IMR-90 (cell line): ENCODE data around the gene CDK2AP2. TPM values are rescaled to one million over a fixed set of nuclear protein-coding genes. Genes with fewer than 3 reads are reported as not detected.

Experiments
- CTCF ChIP-seq: conservative IDR thresholded peaks from 2 replicates; pipeline ENCODE4 v1.5.1; 2012; ENCODE audit warnings: mild to moderate bottlenecking, low read depth, low read length, improper control_type of control experiment
- MAFK ChIP-seq: IDR thresholded peaks from 2 replicates; pipeline ENCODE4 v1.6.1; 2012; ENCODE audit warnings: low read depth, low read length, improper control_type of control experiment
- RAD21 ChIP-seq: IDR thresholded peaks from 2 replicates; pipeline ENCODE4 v1.6.1; 2012; ENCODE audit warnings: low read length, improper control_type of control experiment
- polyA plus RNA-seq, 3 experiments: library from polyadenylated mRNA; depleted of rRNA; stranded (reverse); fragments of >200 nt; gene quantifications; 2 replicates each; pipeline ENCODE4 v1.2.3, GENCODE V29; 2012; ENCODE audit warnings: low replicate concordance in 1 of 3
- total RNA-seq: library from RNA; depleted of rRNA; stranded (reverse); fragments of >200 nt; gene quantifications from 2 replicates; pipeline ENCODE4 v1.2.3, GENCODE V29; 2012

CDK2AP2 gene
- total and polyA plus RNA-seq, 2 of the 4 experiments (the other 2 are of a cell fraction) = 8.1 to 44.7 TPM

- TF ChIP-seq CTCF = no peak
- no peak for TF ChIP-seq RAD21
- no peak for TF ChIP-seq MAFK
These were observed 4.6 kb downstream of the CDK2AP2 start (continued) for GRCh38 chr11:67503119-67504004.
